HG02870 (cell line): Measurements from ENCODE around the gene CRKL.
"Not testable (repeated sequence)": the region's sequence is repeated elsewhere in the genome, so short reads cannot be mapped to it uniquely, and the experiment has no call there.

Experiments
- ATAC-seq: cut with Tn5 transposase; IDR thresholded peaks from one replicate; pipeline ENCODE4 v1.9.1; 2021; ENCODE audit warnings: mild to moderate bottlenecking, moderate library complexity; ENCODE audit not compliant: unreplicated experiment

CRKL gene

GRCh38 chr22:20931126-20931654 is 14.0 kb downstream of the CRKL start:
- ATAC-seq, result no peak

- ATAC-seq, result no peak
Observed at GRCh38 chr22:20933910-20934309, 16.7 kb downstream of the CRKL start.

- not testable (repeated sequence) for ATAC-seq
Observed at GRCh38 chr22:20935049-20935448, 17.8 kb downstream of the CRKL start.

- not testable (repeated sequence) for ATAC-seq
Observed at GRCh38 chr22:20935780-20936539, 18.8 kb downstream of the CRKL start.

GRCh38 chr22:20937031-20937793 is 20.0 kb downstream of the CRKL start:
- ATAC-seq, result no peak

GRCh38 chr22:20937794-20938671 is 20.8 kb downstream of the CRKL start:
- ATAC-seq, result no peak

GRCh38 chr22:20939457-20940185 is 22.4 kb downstream of the CRKL start:
- not testable (repeated sequence) for ATAC-seq

GRCh38 chr22:20940186-20940651 is 23.0 kb downstream of the CRKL start:
- ATAC-seq, result no peak

- ATAC-seq, result no peak
Observed at GRCh38 chr22:20940904-20941385, 23.7 kb downstream of the CRKL start.

GRCh38 chr22:20942203-20942902 is 25.1 kb downstream of the CRKL start:
- ATAC-seq, result not testable (repeated sequence)

- no peak for ATAC-seq
Observed at GRCh38 chr22:20943104-20943933, 26.1 kb downstream of the CRKL start.

GRCh38 chr22:20944042-20944441 is 26.8 kb downstream of the CRKL start:
- ATAC-seq, result no peak

- ATAC-seq, result no peak
Observed at GRCh38 chr22:20945578-20945934, 28.3 kb downstream of the CRKL start.

GRCh38 chr22:20946080-20946986 is 29.1 kb downstream of the CRKL start:
- no peak for ATAC-seq

- ATAC-seq, result no peak
Observed at GRCh38 chr22:20946991-20947390, 29.8 kb downstream of the CRKL start.

GRCh38 chr22:20948450-20948849 is 31.2 kb downstream of the CRKL start:
- no peak for ATAC-seq

GRCh38 chr22:20948989-20949388 is 31.8 kb downstream of the CRKL start:
- ATAC-seq, result no peak
